ENCODE results near the gene VPS9D1.

DNA sequence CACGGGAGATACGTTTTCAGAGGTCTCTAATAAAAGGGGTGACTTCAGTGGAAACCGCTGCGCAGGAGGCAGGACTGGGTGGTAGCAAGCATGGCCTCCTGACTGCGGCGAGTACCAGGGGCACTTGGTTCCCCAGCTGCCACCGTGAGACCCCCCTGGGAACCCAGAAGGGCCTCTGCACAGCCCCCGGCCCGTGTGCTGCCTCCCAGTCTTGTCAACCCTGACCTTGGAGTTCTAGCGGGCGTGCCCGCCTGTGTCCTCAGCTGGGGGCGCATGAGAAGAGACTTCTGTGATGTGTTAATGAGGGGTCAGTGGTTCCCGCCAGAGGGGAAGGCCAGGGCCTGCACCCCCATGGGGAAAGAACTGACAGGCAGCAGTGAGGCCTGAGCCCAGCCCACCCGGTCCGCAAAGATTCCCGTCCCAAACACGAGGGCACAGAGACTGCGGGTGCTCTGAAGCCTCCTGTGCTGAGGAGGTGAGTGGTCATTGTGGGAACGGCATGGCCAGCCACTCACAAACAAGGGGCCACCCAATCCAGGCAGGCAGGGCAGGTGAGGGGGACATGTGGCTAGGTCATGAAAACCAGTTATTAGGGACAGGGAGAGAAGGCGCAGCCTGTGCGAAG lies 10.0 kb upstream of the VPS9D1 start:
- TF ChIP-seq POLR2A (IDR thresholded peaks at IDR 0.05; ENCODE audit: low read depth, low read length) (no peak; the same call in 1 of the 2 replicates), ZNF24 (IDR thresholded peaks at IDR 0.05) (no peak), HDGF (IDR thresholded peaks at IDR 0.05) (no peak), NFIC (IDR thresholded peaks at IDR 0.05; ENCODE audit: low read depth, low read length) (no peak), EP300 (IDR thresholded peaks at IDR 0.05; ENCODE audit: borderline replicate concordance in 1 of 2, control insufficient read depth in 1 of 2, low read depth in 2 of 2, low read length in 2 of 2) (no peak), CBFB (IDR thresholded peaks at IDR 0.05; ENCODE audit: low read depth) (no peak), ETV6 (conservative IDR thresholded peaks at IDR 0.05 in 1 of 2, IDR thresholded peaks at IDR 0.05 in 1 of 2; ENCODE audit: borderline replicate concordance in 1 of 2, low read depth in 1 of 2) (no peak)

Data from GM12878 (cell line).